Endothelial cell (in vitro differentiated cells): Measurements from ENCODE around the gene ANAPC2. TPM values are rescaled to one million over a fixed set of nuclear protein-coding genes. Genes with fewer than 3 reads are reported as not detected.

Source experiments
- DNase-seq: peaks from one replicate; pipeline ENCODE4 v3.0.0; 2021; ENCODE audit warnings: low spot score
- H3K27ac Mint-ChIP-seq: one replicate; pipeline ENCODE4 v1.8.0; 2021; ENCODE audit warnings: mixed read lengths, inconsistent platforms; ENCODE audit not compliant: unreplicated experiment
- H3K27me3 Mint-ChIP-seq: one replicate; pipeline ENCODE4 v1.8.0; 2021; ENCODE audit warnings: mild to moderate bottlenecking, moderate library complexity, mixed read lengths, inconsistent platforms; ENCODE audit not compliant: unreplicated experiment
- H3K36me3 Mint-ChIP-seq: one replicate; pipeline ENCODE4 v1.8.0; 2021; ENCODE audit warnings: mild to moderate bottlenecking, low read depth, mixed read lengths, inconsistent platforms; ENCODE audit not compliant: unreplicated experiment
- H3K4me1 Mint-ChIP-seq: one replicate; pipeline ENCODE4 v1.8.0; 2021; ENCODE audit warnings: mild to moderate bottlenecking, mixed read lengths, inconsistent platforms; ENCODE audit not compliant: unreplicated experiment
- H3K4me3 Mint-ChIP-seq: one replicate; pipeline ENCODE4 v1.8.0; 2021; ENCODE audit warnings: mild to moderate bottlenecking, mixed read lengths, inconsistent platforms; ENCODE audit not compliant: unreplicated experiment
- H3K9me3 Mint-ChIP-seq: one replicate; pipeline ENCODE4 v1.8.0; 2021; ENCODE audit warnings: mixed read lengths, inconsistent platforms; ENCODE audit not compliant: unreplicated experiment
- total RNA-seq: library from RNA; stranded (reverse); fragmentation: NEBNext Ultra II Directional; extraction: Animal tissue kit (Norgen Biotek cat#: 25700); gene quantifications from one replicate; pipeline ENCODE4 v1.2.1, GENCODE V29; 2021; ENCODE audit not compliant: unreplicated experiment
- TF ChIP-seq, protein P1 (sequence below): fragments of 200-600 bp; sonication (generic); IDR thresholded peaks from one replicate; pipeline ENCODE4 v1.5.0; 2021; ENCODE audit warnings: antibody characterized with exemption; ENCODE audit not compliant: unreplicated experiment

ANAPC2 gene
- total RNA-seq, 1 donor from 2014 or later: 76.8 TPM

DNA sequence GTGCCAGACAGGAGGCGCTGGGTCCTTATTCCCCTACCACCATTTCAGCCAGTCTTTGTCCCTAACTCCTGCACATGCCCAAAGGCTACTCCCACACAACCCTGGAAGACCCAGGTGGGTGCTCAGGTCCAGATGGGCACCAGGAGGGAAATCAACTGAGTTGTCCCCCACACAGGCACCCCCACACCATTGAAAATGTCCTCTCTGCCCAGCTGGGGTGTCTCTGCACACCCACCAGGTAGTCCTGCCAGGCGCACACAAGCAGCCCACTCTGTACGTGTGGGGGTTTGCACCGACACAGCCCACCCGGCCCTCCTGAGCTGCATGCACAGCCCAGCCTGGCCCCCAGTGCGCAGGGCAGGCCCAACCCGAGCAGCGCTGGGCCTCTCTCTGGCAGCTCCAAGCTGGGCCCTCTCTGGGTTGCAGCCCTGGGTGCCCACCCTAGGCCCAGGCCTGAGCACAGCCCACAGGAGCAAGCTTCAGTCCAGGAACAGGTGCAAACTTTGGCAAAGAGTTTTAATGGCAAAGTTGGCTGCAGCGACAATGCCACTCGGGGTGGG lies 31.5 kb upstream of the ANAPC2 start:
- Mint-ChIP-seq H3K36me3 (no peaks in the 10 kb centered on the region), H3K4me1 (no peaks in the 10 kb centered on the region), H3K4me3 (no peak overlapping the region), H3K27ac (no peak overlapping the region), H3K9me3 (no peaks in the 10 kb centered on the region), H3K27me3 (peaks cover 5% of the 10 kb centered on the region)
- no peak for DNase-seq
- TF ChIP-seq, protein P1, sequence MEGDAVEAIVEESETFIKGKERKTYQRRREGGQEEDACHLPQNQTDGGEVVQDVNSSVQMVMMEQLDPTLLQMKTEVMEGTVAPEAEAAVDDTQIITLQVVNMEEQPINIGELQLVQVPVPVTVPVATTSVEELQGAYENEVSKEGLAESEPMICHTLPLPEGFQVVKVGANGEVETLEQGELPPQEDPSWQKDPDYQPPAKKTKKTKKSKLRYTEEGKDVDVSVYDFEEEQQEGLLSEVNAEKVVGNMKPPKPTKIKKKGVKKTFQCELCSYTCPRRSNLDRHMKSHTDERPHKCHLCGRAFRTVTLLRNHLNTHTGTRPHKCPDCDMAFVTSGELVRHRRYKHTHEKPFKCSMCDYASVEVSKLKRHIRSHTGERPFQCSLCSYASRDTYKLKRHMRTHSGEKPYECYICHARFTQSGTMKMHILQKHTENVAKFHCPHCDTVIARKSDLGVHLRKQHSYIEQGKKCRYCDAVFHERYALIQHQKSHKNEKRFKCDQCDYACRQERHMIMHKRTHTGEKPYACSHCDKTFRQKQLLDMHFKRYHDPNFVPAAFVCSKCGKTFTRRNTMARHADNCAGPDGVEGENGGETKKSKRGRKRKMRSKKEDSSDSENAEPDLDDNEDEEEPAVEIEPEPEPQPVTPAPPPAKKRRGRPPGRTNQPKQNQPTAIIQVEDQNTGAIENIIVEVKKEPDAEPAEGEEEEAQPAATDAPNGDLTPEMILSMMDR: no peak

DNA sequence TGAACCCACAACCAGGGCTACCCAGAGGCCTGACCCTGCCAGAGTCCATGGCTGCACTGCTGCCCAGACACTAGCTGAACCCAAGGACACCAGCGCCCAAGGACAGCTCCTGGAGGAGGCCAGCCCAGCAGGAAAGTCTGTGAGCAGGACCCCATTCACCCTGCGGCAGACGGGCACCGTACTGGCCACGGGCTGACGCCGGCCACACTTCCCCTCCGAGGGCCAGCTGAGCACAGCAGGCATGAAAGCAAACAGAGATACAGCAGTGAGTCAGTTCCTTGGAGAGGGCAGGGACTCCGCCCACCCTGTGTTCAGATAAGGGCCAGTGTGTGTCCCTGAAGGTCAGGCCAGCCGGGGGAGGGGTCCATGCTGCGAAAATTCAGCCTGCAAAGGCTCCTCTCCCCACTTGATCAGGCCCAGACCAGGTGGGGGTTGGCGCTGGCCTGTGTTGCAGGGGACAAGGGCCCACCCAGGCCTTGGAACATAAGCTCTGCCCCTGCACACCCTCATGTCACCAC lies 30.5 kb upstream of the ANAPC2 start:
- DNase-seq: no peak
- Mint-ChIP-seq H3K4me3 (no peak overlapping the region), H3K36me3 (no peaks in the 10 kb centered on the region), H3K27ac (no peak overlapping the region), H3K27me3 (peaks cover 7% of the 10 kb centered on the region), H3K4me1 (no peaks in the 10 kb centered on the region), H3K9me3 (no peaks in the 10 kb centered on the region)
- TF ChIP-seq, protein P1: no peak

DNA sequence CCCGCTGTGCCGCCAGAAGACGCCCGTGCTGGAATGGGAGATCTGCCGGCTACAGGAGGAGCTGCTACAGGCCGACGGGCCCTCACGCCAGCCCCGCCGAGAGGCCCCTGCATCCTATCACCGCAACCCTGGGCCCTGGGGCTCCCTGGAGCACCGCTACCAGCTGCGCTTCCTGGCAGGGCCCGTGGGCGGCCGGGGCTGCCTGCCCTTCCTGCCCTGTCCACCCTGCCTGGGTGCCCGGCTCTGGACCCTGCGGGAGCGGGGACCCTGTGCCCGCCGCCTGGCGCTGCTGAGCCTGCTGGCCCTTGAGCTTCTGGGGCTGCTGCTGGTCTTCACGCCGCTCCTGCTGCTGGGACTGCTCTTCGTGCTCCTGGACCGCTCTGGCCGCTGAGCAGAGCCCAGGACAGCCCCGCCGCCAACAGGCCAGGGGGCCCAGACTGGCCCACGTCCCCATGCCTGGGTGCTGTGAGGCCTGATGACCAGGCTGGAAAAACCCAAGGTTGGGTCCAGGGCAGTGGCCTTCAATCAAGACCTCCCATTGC lies 29.9 kb upstream of the ANAPC2 start:
- Mint-ChIP-seq H3K4me1 (no peaks in the 10 kb centered on the region), H3K4me3 (no peak overlapping the region), H3K27ac (no peak overlapping the region), H3K9me3 (no peaks in the 10 kb centered on the region), H3K36me3 (no peaks in the 10 kb centered on the region), H3K27me3 (peaks cover 7% of the 10 kb centered on the region)
- DNase-seq: no peak
- TF ChIP-seq, protein P1: no peak

DNA sequence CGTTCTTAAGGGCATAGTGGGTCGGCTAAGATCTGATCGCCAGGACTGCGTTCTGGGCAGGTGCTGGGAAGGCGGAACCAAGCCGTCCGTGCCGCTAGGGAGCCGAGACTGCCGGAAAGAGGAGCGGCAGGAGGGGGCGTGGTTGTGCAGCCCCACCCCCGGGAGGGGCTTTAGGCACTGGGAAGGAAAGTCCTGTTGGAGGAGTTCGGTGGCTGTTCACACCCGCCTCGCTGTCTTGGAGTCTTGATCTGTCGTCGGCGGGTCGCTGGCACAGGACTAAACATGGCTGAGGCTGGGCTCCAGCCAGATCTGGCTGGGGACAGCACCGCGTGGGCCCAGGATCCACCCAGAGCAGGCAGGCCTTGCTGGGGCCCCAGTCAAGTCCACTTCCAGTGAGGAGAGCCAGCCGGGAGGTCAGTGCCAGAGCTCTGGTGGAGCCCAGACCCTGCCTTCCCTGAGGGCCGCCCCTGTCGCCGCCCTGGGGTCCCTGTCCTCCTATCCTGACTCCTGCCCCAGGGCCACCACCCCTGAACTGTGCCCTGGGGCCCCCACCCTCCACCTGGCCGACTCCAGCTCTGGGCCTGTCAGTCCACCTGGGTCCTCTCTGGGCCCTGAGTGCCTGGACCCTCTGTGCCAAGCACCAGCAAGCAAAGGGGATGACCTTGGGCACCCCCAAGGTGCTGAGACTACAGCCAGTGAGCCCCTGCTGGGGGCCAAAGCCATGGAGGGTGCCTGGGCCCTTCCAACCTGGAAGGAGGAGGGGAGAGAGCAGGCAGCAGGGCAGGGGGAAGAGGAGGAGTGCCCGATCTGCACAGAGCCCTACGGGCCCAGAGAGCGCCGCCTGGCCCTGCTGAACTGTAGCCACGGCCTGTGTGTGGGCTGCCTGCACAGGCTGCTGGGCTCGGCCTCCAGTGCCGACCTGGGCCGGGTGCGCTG lies 29.2 kb upstream of the ANAPC2 start:
- no peaks in the 10 kb centered on the region for H3K9me3 Mint-ChIP-seq
- H3K27ac Mint-ChIP-seq: no peak overlapping the region
- peak; percentile 42 for DNase-seq
- no peak overlapping the region for H3K4me3 Mint-ChIP-seq
- H3K4me1 Mint-ChIP-seq: no peaks in the 10 kb centered on the region
- peaks cover 7% of the 10 kb centered on the region for H3K27me3 Mint-ChIP-seq
- TF ChIP-seq, protein P1: no peak
- H3K36me3 Mint-ChIP-seq: peaks cover 5% of the 10 kb centered on the region
